GM12878 (cell line): Measurements from ENCODE around the gene PRKAB2. TPM values are rescaled to one million over a fixed set of nuclear protein-coding genes. Genes with fewer than 3 reads are reported as not detected.

Source experiments
- ATAC-seq: fragments of 200-7000 bp; cut with Tn5 transposase; 3 replicates; pipeline ENCODE4 v1.9.1; 2020; ENCODE audit warnings: mild to moderate bottlenecking, moderate library complexity
- BruUV-seq: library from RNA; stranded (reverse); fragments of 400-500 nt; replicated peaks from 2 replicates; lab custom pipeline; 2021; lab: Mats Ljungman, UMichigan
- CTCF ChIA-PET: fragments of 300-600 bp; sonication (Branson Sonifier 250); formaldehyde crosslinking; extraction: SDS; loops from one replicate; lab custom pipeline; 2021; ENCODE audit warnings: inconsistent platforms; lab: Yijun Ruan, JAX
- POLR2A ChIA-PET: fragments of 350-600 bp; formaldehyde crosslinking; extraction: SDS; loops from one replicate; lab custom pipeline; 2021; ENCODE audit warnings: inconsistent platforms; lab: Charles Lee
- RAD21 ChIA-PET: fragments of 300-600 bp; sonication (Branson Sonifier 250); formaldehyde crosslinking; loops from one replicate; lab custom pipeline; 2023; ENCODE audit warnings: antibody characterized with exemption; ENCODE audit not compliant: unreplicated experiment; lab: Charles Lee
- SMC1A ChIA-PET: fragments of 300-600 bp; sonication (Branson Sonifier 250); formaldehyde crosslinking; loops from one replicate; lab custom pipeline; 2023; ENCODE audit not compliant: unreplicated experiment, uncharacterized antibody; lab: Charles Lee
- DNase-seq: peaks from one replicate; pipeline ENCODE4 v3.0.0-alpha.2; 2011; ENCODE audit warnings: low read depth, low spot score
- FAIRE-seq: peaks from 3 replicates; lab custom pipeline; 2011; peaks lifted over from hg19 to GRCh38; lab: Jason Lieb, UNC
- H2AFZ ChIP-seq: 2 replicates; pipeline ENCODE4 v1.6.0; 2011; ENCODE audit warnings: low read depth, low read length, control low read depth; ENCODE audit not compliant: control insufficient read depth
- H3K27ac ChIP-seq: 2 replicates; pipeline ENCODE4 v1.5.1; 2011; ENCODE audit warnings: control low read depth; ENCODE audit not compliant: control insufficient read depth, insufficient read depth
- H3K27me3 ChIP-seq, 2 experiments: replicated peaks in 1 of 2; 2 replicates each; pipeline versions ENCODE4 v1.6.0 to v1.6.1; 2011; ENCODE audit warnings: low read length in 1 of 2; ENCODE audit not compliant: control insufficient read depth in 2 of 2, insufficient read depth in 2 of 2
- H3K36me3 ChIP-seq, 2 experiments: 2 replicates each; pipeline ENCODE4 v1.5.1; 2011; ENCODE audit warnings: low read length in 1 of 2; ENCODE audit not compliant: control insufficient read depth in 2 of 2, insufficient read depth in 2 of 2
- H3K4me1 ChIP-seq: 2 replicates; pipeline ENCODE4 v1.6.1; 2011; ENCODE audit warnings: mild to moderate bottlenecking, low read length, moderate library complexity, mixed read lengths; ENCODE audit not compliant: control insufficient read depth, insufficient read depth
- H3K4me2 ChIP-seq: 2 replicates; pipeline ENCODE4 v1.6.0; 2011; ENCODE audit warnings: control low read depth; ENCODE audit not compliant: control insufficient read depth, insufficient read depth
- H3K4me3 ChIP-seq: fragments of 200-600 bp; sonication (generic); 2 replicates; pipeline ENCODE4 v1.5.1; 2016
- H3K79me2 ChIP-seq: 2 replicates; pipeline ENCODE4 v1.6.0; 2011; ENCODE audit warnings: low read length; ENCODE audit not compliant: control insufficient read depth, insufficient read depth
- H3K9ac ChIP-seq: 2 replicates; pipeline ENCODE4 v1.8.0; 2011; ENCODE audit warnings: low read length, control low read depth, mixed read lengths; ENCODE audit not compliant: control insufficient read depth, insufficient read depth
- H3K9me3 ChIP-seq: replicated peaks from 3 replicates; pipeline ENCODE4 v1.5.1; 2011; ENCODE audit warnings: mild to moderate bottlenecking, low read length; ENCODE audit not compliant: control insufficient read depth, insufficient read depth
- H4K20me1 ChIP-seq: 2 replicates; pipeline ENCODE4 v1.6.0; 2011; ENCODE audit not compliant: control insufficient read depth, insufficient read depth
- KLF5 ChIP-seq: fragments of 450-650 bp; IDR thresholded peaks from 2 replicates; pipeline ENCODE4 v1.6.1; 2014; ENCODE audit warnings: mild to moderate bottlenecking; ENCODE audit not compliant: partially characterized antibody
- NFXL1 ChIP-seq: fragments of 450-650 bp; IDR thresholded peaks from 2 replicates; pipeline ENCODE4 v1.6.1; 2017; ENCODE audit warnings: antibody characterized with exemption, mild to moderate bottlenecking, borderline replicate concordance
- NR2F1 ChIP-seq: fragments of 450-650 bp; conservative IDR thresholded peaks from 2 replicates; pipeline ENCODE4 v1.6.1; 2017; ENCODE audit warnings: mild to moderate bottlenecking
- PRDM15 ChIP-seq: fragments of 450-650 bp; formaldehyde crosslinking; IDR thresholded peaks from 2 replicates; pipeline ENCODE4 v1.4.0; 2020; ENCODE audit warnings: mild to moderate bottlenecking, moderate library complexity
- STAT3 ChIP-seq: IDR thresholded peaks from 2 replicates; pipeline ENCODE4 v1.6.1; 2011; ENCODE audit warnings: low read depth, low read length, improper control_type of control experiment
- ZNF274 ChIP-seq: IDR thresholded peaks from one replicate; pipeline ENCODE4 v1.8.0; 2011; ENCODE audit not compliant: insufficient read length, insufficient read depth
- ZNF384 ChIP-seq: IDR thresholded peaks from 2 replicates; pipeline ENCODE4 v1.6.1; 2012; ENCODE audit warnings: low read depth, mild to moderate bottlenecking, low read length, improper control_type of control experiment, borderline replicate concordance
- WGBS: methylation state at CpG from one replicate; pipeline ENCODE4 v1.1.6; 2016; ENCODE audit warnings: low lambda C conversion rate; ENCODE audit not compliant: insufficient replicate concordance, insufficient coverage; ENCODE audit errors: missing lambda C conversion rate; 5-methylcytosine and 5-hydroxymethylcytosine counted together
- in situ Hi-C: fragments of 300-500 bp; cut with MboI; formaldehyde crosslinking; loops from 9 replicates; pipeline ENCODE4 v1.14.3; 2018; ENCODE audit warnings: mixed read lengths
- intact Hi-C: fragments of 100-400 bp; cut with micrococcal nuclease; formaldehyde crosslinking; loops from one replicate; pipeline ENCODE4 v1.14.2; 2022; ENCODE audit not compliant: unreplicated experiment
- polyA plus RNA-seq, 11 experiments: library from polyadenylated mRNA; depleted of rRNA in 4 of 11; unstranded in 6 of 11; stranded (reverse) in 5 of 11; fragments of >200 nt; fragmentation: Nextera tagmentation in 4 of 11; fragmentation: Illumina TruSeq in 1 of 11; extraction: Ambion mirVana in 4 of 11; extraction: Trizol in 1 of 11; gene quantifications; 1 replicate in 1 of 11; 2 replicates in 10 of 11; pipeline versions ENCODE4 v1.2.1 to v1.2.3, GENCODE V29; 2011 to 2016; ENCODE audit warnings: inconsistent platforms in 2 of 11, missing spikeins in 2 of 11, low read depth in 1 of 11
- total RNA-seq, 4 experiments: library from RNA; depleted of rRNA in 3 of 4; stranded (reverse); fragments of >200 nt in 3 of 4; fragmentation: Illumina TruSeq in 1 of 4; extraction: Trizol in 1 of 4; gene quantifications; 2 replicates each; pipeline versions ENCODE4 v1.2.1 to v1.2.3, GENCODE V29; 2013 to 2021

PRKAB2 gene
- total and polyA plus RNA-seq, 10 of the 15 experiments (the other 5 are each of a cell fraction or from before 2014, with no cell fraction given) = 2.2 to 26.4 (median 6.7) TPM

- H3K4me2 ChIP-seq = no peak overlapping the region
- intact Hi-C loops (no loop called here), in situ Hi-C loops (no loop called here)
- CTCF ChIA-PET = no interaction called here
- 8% methylated on average over 2 of the region's 2 CpGs for WGBS
- no peaks in the 10 kb centered on the region for H3K36me3 ChIP-seq
- TF ChIP-seq NR2F1 (no peak), KLF5 (no peak), NFXL1 (no peak), PRDM15 (no peak), ZNF274 (no peak), ZNF384 (no peak), STAT3 (no peak)
- no TSS peak for BruUV-seq
- no peak overlapping the region for H3K4me3 ChIP-seq
- DNase-seq (no peak), ATAC-seq (no peak), FAIRE-seq (no peak)
- H4K20me1 ChIP-seq = no peaks in the 10 kb centered on the region
- H3K27ac ChIP-seq = no peak overlapping the region
- H2AFZ ChIP-seq = no peak overlapping the region
- no peaks in the 10 kb centered on the region for H3K27me3 ChIP-seq
- no peaks in the 10 kb centered on the region for H3K79me2 ChIP-seq
- no peak overlapping the region for H3K9ac ChIP-seq
- SMC1A ChIA-PET = no interaction called here
- POLR2A ChIA-PET = no interaction called here
- RAD21 ChIA-PET = no interaction called here
- no peaks in the 10 kb centered on the region for H3K4me1 ChIP-seq
- no peaks in the 10 kb centered on the region; the same call in 2 of the 3 replicates for H3K9me3 ChIP-seq
Observed at GRCh38 chr1:147202576-147202975, 30.3 kb upstream of the PRKAB2 start.
